BJ (cell line): Measurements from ENCODE around the gene PTK7. TPM values are rescaled to one million over a fixed set of nuclear protein-coding genes. Genes with fewer than 3 reads are reported as not detected.

Experiments
- CTCF ChIA-PET: fragments of 350-600 bp; formaldehyde crosslinking; extraction: SDS; loops from one replicate; lab custom pipeline; 2021; ENCODE audit warnings: antibody characterized with exemption, inconsistent platforms; lab: Yijun Ruan, JAX
- POLR2A ChIA-PET: fragments of 300-600 bp; sonication (Branson Sonifier 250); formaldehyde crosslinking; extraction: SDS; loops from one replicate; lab custom pipeline; 2021; ENCODE audit warnings: antibody characterized with exemption; lab: Charles Lee
- DNase-seq: peaks from one replicate; pipeline ENCODE4 v3.0.0-alpha.2; 2011; ENCODE audit warnings: low read depth
- H3K27me3 ChIP-seq: 2 replicates; pipeline ENCODE4 v1.6.0; 2011; ENCODE audit warnings: low read length; ENCODE audit not compliant: control insufficient read depth, insufficient read depth
- H3K36me3 ChIP-seq: 2 replicates; pipeline ENCODE4 v1.5.1; 2011; ENCODE audit warnings: low read length; ENCODE audit not compliant: control insufficient read depth, insufficient read depth
- H3K4me3 ChIP-seq: 2 replicates; pipeline ENCODE4 v1.5.1; 2011; ENCODE audit warnings: low read depth, mild to moderate bottlenecking, control low read depth, low read length
- CTCF ChIP-seq: IDR thresholded peaks from 2 replicates; pipeline ENCODE4 v1.5.1; 2011; ENCODE audit warnings: low read depth, mild to moderate bottlenecking, control low read depth, inconsistent platforms, low read length, moderate library complexity; ENCODE audit not compliant: insufficient read depth
- polyA plus RNA-seq: library from polyadenylated mRNA; depleted of rRNA; stranded (reverse); fragments of >200 nt; gene quantifications from 2 replicates; pipeline ENCODE4 v1.2.3, GENCODE V29; 2011

The PTK7 gene
- polyA plus RNA-seq, 1 experiment: 362 TPM

GRCh38 chr6:43159599-43159998, 83.5 kb downstream of the PTK7 start:
- CTCF ChIA-PET: interaction anchor here (0.7 kb wide), 1 partner anchor 9 kb away, joined by 3 read pairs; no protein-coding TSS in a partner anchor
- H3K27me3 ChIP-seq: no peaks in the 10 kb centered on the region
- DNase-seq: no peak

DNA sequence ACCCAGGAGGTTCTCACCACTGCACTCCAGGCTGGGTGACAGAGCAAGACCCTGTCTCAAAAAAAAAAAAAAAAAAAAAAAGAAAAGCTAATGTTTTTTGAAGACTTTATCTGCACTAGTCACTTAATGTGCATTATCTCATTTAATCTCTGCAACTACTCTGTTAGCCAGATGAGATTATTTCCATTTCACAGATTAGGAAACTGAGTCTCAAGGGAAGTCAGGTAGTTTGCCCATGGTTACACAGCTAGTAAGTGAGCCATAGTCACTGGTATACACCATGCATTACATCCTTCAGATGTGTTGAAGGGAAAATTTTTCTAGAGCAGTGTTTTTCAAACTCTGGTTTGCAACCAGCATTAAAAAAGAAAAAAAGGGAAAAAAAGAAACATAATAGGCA, 87.8 kb downstream of the PTK7 start:
- no peak for TF ChIP-seq CTCF
- ChIA-PET POLR2A (no interaction called here), CTCF (interaction anchor here (0.6 to 1.6 kb wide), 2 partner anchors 20 to 58 kb away, joined by 3 to 6 read pairs; no protein-coding TSS in a partner anchor)
- no peak overlapping the region for H3K4me3 ChIP-seq
- no peak for DNase-seq
- H3K27me3 ChIP-seq: no peaks in the 10 kb centered on the region
- H3K36me3 ChIP-seq: peaks cover 20% of the 10 kb centered on the region

More at GRCh38 chr6:43159599-43159998, 83.5 kb downstream of the PTK7 start:
- Histone ChIP-seq H3K4me3 (no peak overlapping the region), H3K36me3 (peaks cover 28% of the 10 kb centered on the region)
- no peak for TF ChIP-seq CTCF
- POLR2A ChIA-PET: no interaction called here

GRCh38 chr6:43170417-43170930, 94.4 kb downstream of the PTK7 start:
- ChIA-PET POLR2A (interaction anchor here (0.6 kb wide), 1 partner anchor 199 kb away, joined by 3 read pairs; the partner anchor contains the start of gene ZNF318), CTCF (interaction anchor here (1.6 to 2.6 kb wide), 3 partner anchors 27 to 202 kb away, joined by 3 to 11 read pairs (median 9); partner anchors contain the start of gene DNPH1)
- TF ChIP-seq CTCF: no peak
- H3K36me3 ChIP-seq: peaks cover 2% of the 10 kb centered on the region
- DNase-seq: no peak
- no peaks in the 10 kb centered on the region for H3K27me3 ChIP-seq
- peak overlapping the region; percentile 43 for H3K4me3 ChIP-seq

DNA sequence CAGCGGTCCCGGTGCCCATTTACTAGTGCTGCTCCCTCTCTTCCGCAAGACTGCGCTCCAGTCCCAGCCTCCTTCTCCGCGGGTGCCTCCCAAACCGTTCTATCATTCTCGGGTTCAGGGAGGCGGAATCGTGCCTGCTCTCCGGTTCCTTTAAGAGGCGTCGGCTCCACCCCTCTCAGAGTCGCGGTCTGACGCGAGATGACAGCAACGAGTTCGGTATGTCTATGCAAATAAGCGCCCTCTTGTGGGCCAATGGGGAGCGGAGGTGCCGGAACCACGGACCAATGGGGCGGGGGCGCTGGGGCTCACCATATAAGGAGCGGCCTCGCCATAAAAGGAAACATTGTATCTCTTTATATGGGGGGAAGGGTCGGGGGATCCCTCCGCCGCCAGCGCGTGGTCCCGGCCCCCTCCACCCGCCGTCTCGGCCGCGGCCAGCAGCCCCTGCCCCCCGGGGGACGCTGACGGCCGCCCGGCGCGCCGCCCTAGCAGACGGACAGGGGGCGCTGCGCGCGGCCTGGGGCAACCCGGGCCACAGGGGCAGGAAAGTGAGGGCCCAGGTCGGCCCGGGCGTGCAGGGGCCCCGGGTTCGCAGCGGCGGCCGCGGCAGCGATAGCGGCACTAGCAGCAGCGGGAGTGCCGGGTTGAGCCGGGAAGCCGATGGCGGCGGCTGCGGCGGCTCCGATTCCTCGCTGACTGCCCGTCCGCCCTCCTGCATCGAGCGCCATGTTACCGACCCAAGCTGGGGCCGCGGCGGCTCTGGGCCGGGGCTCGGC, 95.0 kb downstream of the PTK7 start, which contains the start of gene SRF:
TSS of gene SRF (plus strand) at position 339 of the 776 bp plus-strand sequence. CDS start at position 727, 388 bp downstream.
- CTCF ChIA-PET: interaction anchor here (0.9 to 2.6 kb wide), 4 partner anchors 28 to 202 kb away, joined by 3 to 11 read pairs (median 6); partner anchors contain the start of gene DNPH1
- peaks cover 7% of the 10 kb centered on the region for H3K36me3 ChIP-seq
- peak; percentile 98 for DNase-seq
- TF ChIP-seq CTCF: 0 out of 2 replicates have a peak, but pooled peaks have one; percentile 16
- POLR2A ChIA-PET: interaction anchor here (0.6 kb wide), 1 partner anchor 198 kb away, joined by 3 read pairs; the partner anchor contains the start of gene ZNF318
- peak within 1 kb of the TSS; percentile 87 for H3K4me3 ChIP-seq
- no peaks in the 10 kb centered on the region for H3K27me3 ChIP-seq

DNA sequence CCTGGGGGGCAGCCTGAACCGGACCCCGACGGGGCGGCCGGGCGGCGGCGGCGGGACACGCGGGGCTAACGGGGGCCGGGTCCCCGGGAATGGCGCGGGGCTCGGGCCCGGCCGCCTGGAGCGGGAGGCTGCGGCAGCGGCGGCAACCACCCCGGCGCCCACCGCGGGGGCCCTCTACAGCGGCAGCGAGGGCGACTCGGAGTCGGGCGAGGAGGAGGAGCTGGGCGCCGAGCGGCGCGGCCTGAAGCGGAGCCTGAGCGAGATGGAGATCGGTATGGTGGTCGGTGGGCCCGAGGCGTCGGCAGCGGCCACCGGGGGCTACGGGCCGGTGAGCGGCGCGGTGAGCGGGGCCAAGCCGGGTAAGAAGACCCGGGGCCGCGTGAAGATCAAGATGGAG, 95.6 kb downstream of the PTK7 start:
- Histone ChIP-seq H3K27me3 (no peaks in the 10 kb centered on the region), H3K4me3 (peak overlapping the region; percentile 87), H3K36me3 (peaks cover 12% of the 10 kb centered on the region)
- ChIA-PET CTCF (interaction anchor here (0.9 to 2.6 kb wide), 4 partner anchors 28 to 203 kb away, joined by 3 to 11 read pairs (median 6); partner anchors contain the start of gene DNPH1), POLR2A (no interaction called here)
- no peak for TF ChIP-seq CTCF
- no peak for DNase-seq
